Tibial nerve (tissue), 4 donors: ENCODE measurements around the gene TMEM19. TPM values are rescaled to one million over a fixed set of nuclear protein-coding genes. Genes with fewer than 3 reads are reported as not detected.
A peak's percentile ranks its signal among the peaks of the same experiment; 100 is the strongest.
"Not testable (repeated sequence)": the region's sequence is repeated elsewhere in the genome, so short reads cannot be mapped to it uniquely, and the experiment has no call there.

Experiments
- DNase-seq, 2 donors: peaks; one replicate each; pipeline ENCODE4 v3.0.0-alpha.2; 2019; ENCODE audit warnings: low spot score in 2 of 2
- H3K27ac ChIP-seq, 4 donors: fragments of 200-600 bp; sonication (generic) in 3 of 4; one replicate each; pipeline ENCODE4 v1.5.1; 2017 to 2019; ENCODE audit warnings: mild to moderate bottlenecking in 1 of 4
- H3K27me3 ChIP-seq, 2 donors: fragments of 200-600 bp; sonication (generic) in 1 of 2; one replicate each; pipeline versions ENCODE4 v1.5.1 to v1.6.0; 2017 to 2019
- H3K36me3 ChIP-seq, 3 donors: fragments of 200-600 bp; sonication (generic); one replicate each; pipeline ENCODE4 v1.5.1; 2018 to 2019
- H3K4me1 ChIP-seq, 4 donors: fragments of 200-600 bp; sonication (generic) in 3 of 4; one replicate each; pipeline ENCODE4 v1.5.1; 2017 to 2019
- H3K4me3 ChIP-seq, 4 donors: fragments of 200-600 bp; sonication (generic) in 3 of 4; one replicate each; pipeline ENCODE4 v1.5.1; 2017 to 2019; ENCODE audit warnings: mild to moderate bottlenecking in 1 of 4, moderate library complexity in 1 of 4
- H3K9me3 ChIP-seq, 4 donors: fragments of 200-600 bp; sonication (generic) in 3 of 4; one replicate each; pipeline ENCODE4 v1.5.1; 2017 to 2019
- CTCF ChIP-seq, 5 experiments: fragments of 200-600 bp in 3 of 5; fragments of 450-650 bp in 2 of 5; sonication (generic) in 3 of 5; IDR thresholded peaks; one replicate each; pipeline ENCODE4 v1.5.1; 2016 to 2019; ENCODE audit warnings: antibody characterized with exemption in 5 of 5, mild to moderate bottlenecking in 3 of 5, moderate library complexity in 2 of 5
- EP300 ChIP-seq, 2 donors: sonication (generic); formaldehyde crosslinking; IDR thresholded peaks; one replicate each; pipeline ENCODE4 v1.6.1; 2017; ENCODE audit warnings: antibody characterized with exemption in 2 of 2, mild to moderate bottlenecking in 1 of 2
- POLR2A ChIP-seq, 2 donors: fragments of 450-650 bp; IDR thresholded peaks; one replicate each; pipeline ENCODE4 v1.6.1; 2017; ENCODE audit warnings: antibody characterized with exemption in 2 of 2, mild to moderate bottlenecking in 2 of 2, moderate library complexity in 2 of 2
- WGBS, 2 donors: methylation state at CpG; one replicate each; pipeline ENCODE4 v1.1.5; 2018; 5-methylcytosine and 5-hydroxymethylcytosine counted together
- total RNA-seq, 4 donors: library from RNA; depleted of rRNA; stranded (reverse); fragments of >200 nt; gene quantifications; one replicate each; pipeline ENCODE4 v1.1.0, GENCODE V29; 2016

Gene TMEM19
- total RNA-seq, 4 donors from 2014 or later, result 9.3 to 17.6 (median 16.0) TPM

GRCh38 chr12:71685312-71685906 lies 473 bp upstream of the TMEM19 start:
- Histone ChIP-seq H3K9me3 (no peaks in the 10 kb centered on the region), H3K27ac (peak overlapping the region; percentile 74 to 88 (median 84)), H3K36me3 (no peaks in the 10 kb centered on the region), H3K4me3 (peak overlapping the region; percentile 51 to 97 (median 72)), H3K27me3 (no peaks in the 10 kb centered on the region), H3K4me1 (peaks cover 0 to 43% (median 14%) of the 10 kb centered on the region in 4 donors)
- TF ChIP-seq EP300 (IDR thresholded peaks at IDR 0.05), result no peak
- TF ChIP-seq POLR2A (IDR thresholded peaks at IDR 0.05), result no peak
- WGBS, 2 donors, result 31 to 34% methylated on average over 19 of the region's 19 CpGs
- no peak for DNase-seq

- no peaks in the 10 kb centered on the region for H3K9me3 ChIP-seq
- DNase-seq, result no peak
- WGBS, 2 donors, result 15 to 16% methylated on average over 3 of the region's 3 CpGs
- no peak for TF ChIP-seq POLR2A (IDR thresholded peaks at IDR 0.05)
- TF ChIP-seq CTCF (IDR thresholded peaks at IDR 0.05), result no peak
- TF ChIP-seq EP300 (IDR thresholded peaks at IDR 0.05), result no peak
- H3K4me1 ChIP-seq, result peaks cover 0 to 43% (median 17%) of the 10 kb centered on the region in 4 donors
- peak overlapping the region; percentile 74 to 88 (median 84) for H3K27ac ChIP-seq
- no peaks in the 10 kb centered on the region for H3K27me3 ChIP-seq
- H3K4me3 ChIP-seq, result peak overlapping the region; percentile 51 to 97 (median 72)
- no peaks in the 10 kb centered on the region for H3K36me3 ChIP-seq
Observed at GRCh38 chr12:71686658-71687025, 760 bp downstream of the TMEM19 start.

GRCh38 chr12:71687172-71687571 lies 1.3 kb downstream of the TMEM19 start:
- not testable (repeated sequence) for H3K27me3 ChIP-seq, H3K36me3 ChIP-seq, DNase-seq, H3K9me3 ChIP-seq
- H3K27ac ChIP-seq, result peak overlapping the region; percentile 74 to 88 (median 84)
- peak overlapping the region; percentile 51 to 97 (median 72) for H3K4me3 ChIP-seq
- 80 to 86% methylated on average over 11 of the region's 11 CpGs for whole genome bisulfite sequencing, 2 donors
- peaks cover 0 to 43% (median 17%) of the 10 kb centered on the region in 4 donors for H3K4me1 ChIP-seq

GRCh38 chr12:71688961-71689570 lies 3.2 kb downstream of the TMEM19 start:
- TF ChIP-seq POLR2A (IDR thresholded peaks at IDR 0.05), result no peak
- no peak for TF ChIP-seq CTCF (IDR thresholded peaks at IDR 0.05)
- no peak for TF ChIP-seq EP300 (IDR thresholded peaks at IDR 0.05)
- H3K4me3 ChIP-seq, result no peak overlapping the region
- no peak overlapping the region for H3K27ac ChIP-seq
- H3K9me3 ChIP-seq, result no peaks in the 10 kb centered on the region
- peaks cover 0 to 43% (median 17%) of the 10 kb centered on the region in 4 donors for H3K4me1 ChIP-seq
- H3K27me3 ChIP-seq, result no peaks in the 10 kb centered on the region
- H3K36me3 ChIP-seq, result peaks cover 0 to 1% (median 0%) of the 10 kb centered on the region in 3 donors
- WGBS, 2 donors, result 79 to 83% methylated on average over 5 of the region's 5 CpGs
- DNase-seq, result no peak

GRCh38 chr12:71691504-71692129 lies 5.7 kb downstream of the TMEM19 start:
- TF ChIP-seq CTCF (IDR thresholded peaks at IDR 0.05) (no peak), EP300 (IDR thresholded peaks at IDR 0.05) (no peak), POLR2A (IDR thresholded peaks at IDR 0.05) (no peak)
- H3K4me1 ChIP-seq, result peaks cover 0 to 30% (median 14%) of the 10 kb centered on the region in 4 donors
- H3K4me3 ChIP-seq, result no peak overlapping the region
- no peaks in the 10 kb centered on the region for H3K9me3 ChIP-seq
- H3K36me3 ChIP-seq, result peaks cover 0 to 11% (median 0%) of the 10 kb centered on the region in 3 donors
- no peaks in the 10 kb centered on the region for H3K27me3 ChIP-seq
- no peak overlapping the region for H3K27ac ChIP-seq
- DNase-seq, result no peak
- WGBS, 2 donors, result 90 to 92% methylated on average over 4 of the region's 4 CpGs

GRCh38 chr12:71693126-71693525 lies 7.2 kb downstream of the TMEM19 start:
- no peak for TF ChIP-seq CTCF (IDR thresholded peaks at IDR 0.05)
- peaks cover 0 to 26% (median 0%) of the 10 kb centered on the region in 3 donors for H3K36me3 ChIP-seq

GRCh38 chr12:71693651-71694050 lies 7.8 kb downstream of the TMEM19 start:
- H3K9me3 ChIP-seq, H3K27me3 ChIP-seq, H3K4me1 ChIP-seq, DNase-seq, H3K4me3 ChIP-seq: not testable (repeated sequence)
- WGBS, 2 donors, result 71 to 93% methylated on average over 5 of the region's 5 CpGs
- H3K36me3 ChIP-seq, result peaks cover 0 to 31% (median 0%) of the 10 kb centered on the region in 3 donors
- peak overlapping the region in 1 of 4 donors; percentile 10 for H3K27ac ChIP-seq

More at GRCh38 chr12:71693126-71693525, 7.2 kb downstream of the TMEM19 start:
- 99% methylated on average over 7 of the region's 7 CpGs for WGBS, 2 donors
- peaks cover 0 to 14% (median 8%) of the 10 kb centered on the region in 4 donors for H3K4me1 ChIP-seq
- H3K27me3 ChIP-seq, result no peaks in the 10 kb centered on the region
- no peaks in the 10 kb centered on the region for H3K9me3 ChIP-seq
- DNase-seq, result no peak
- H3K27ac ChIP-seq, result no peak overlapping the region
- H3K4me3 ChIP-seq, result no peak overlapping the region
